ENCODE results near the gene KDM7A.

KDM7A gene

DNA sequence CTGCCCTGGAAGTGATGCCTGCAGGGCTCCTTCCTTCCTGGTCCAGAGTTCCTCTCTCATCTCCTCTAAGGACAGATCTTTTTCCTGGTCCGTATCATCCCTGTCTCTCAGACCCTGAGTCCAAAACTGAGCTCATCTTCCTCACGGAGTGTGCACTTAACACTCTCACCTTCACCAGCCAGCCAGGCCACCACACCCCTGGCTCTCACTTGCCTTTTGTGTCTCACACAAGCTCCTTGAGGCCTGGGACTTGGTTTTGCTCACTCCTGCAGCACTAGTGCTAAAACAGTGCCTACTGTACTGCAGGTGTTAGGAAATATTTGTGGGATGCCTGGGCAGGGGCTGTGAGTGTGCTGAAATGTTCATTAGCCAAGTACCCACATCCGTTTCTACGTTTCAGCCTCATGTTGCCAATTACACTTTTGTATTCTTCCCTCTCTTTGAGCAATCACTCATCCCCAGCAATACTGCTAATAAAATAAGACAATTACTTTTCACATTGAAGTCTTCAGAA lies 92.6 kb downstream of the KDM7A start:
- peaks cover 2% of the 10 kb centered on the region for H3K27me3 ChIP-seq (replicated peaks; ENCODE audit: control insufficient read depth, insufficient read depth, low read length)
- H3K4me3 ChIP-seq (replicated peaks; ENCODE audit: low read depth, low read length) = no peak overlapping the region
- TF ChIP-seq, protein P1, sequence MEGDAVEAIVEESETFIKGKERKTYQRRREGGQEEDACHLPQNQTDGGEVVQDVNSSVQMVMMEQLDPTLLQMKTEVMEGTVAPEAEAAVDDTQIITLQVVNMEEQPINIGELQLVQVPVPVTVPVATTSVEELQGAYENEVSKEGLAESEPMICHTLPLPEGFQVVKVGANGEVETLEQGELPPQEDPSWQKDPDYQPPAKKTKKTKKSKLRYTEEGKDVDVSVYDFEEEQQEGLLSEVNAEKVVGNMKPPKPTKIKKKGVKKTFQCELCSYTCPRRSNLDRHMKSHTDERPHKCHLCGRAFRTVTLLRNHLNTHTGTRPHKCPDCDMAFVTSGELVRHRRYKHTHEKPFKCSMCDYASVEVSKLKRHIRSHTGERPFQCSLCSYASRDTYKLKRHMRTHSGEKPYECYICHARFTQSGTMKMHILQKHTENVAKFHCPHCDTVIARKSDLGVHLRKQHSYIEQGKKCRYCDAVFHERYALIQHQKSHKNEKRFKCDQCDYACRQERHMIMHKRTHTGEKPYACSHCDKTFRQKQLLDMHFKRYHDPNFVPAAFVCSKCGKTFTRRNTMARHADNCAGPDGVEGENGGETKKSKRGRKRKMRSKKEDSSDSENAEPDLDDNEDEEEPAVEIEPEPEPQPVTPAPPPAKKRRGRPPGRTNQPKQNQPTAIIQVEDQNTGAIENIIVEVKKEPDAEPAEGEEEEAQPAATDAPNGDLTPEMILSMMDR (IDR thresholded peaks at IDR 0.05; ENCODE audit: insufficient read depth, low read length, poor library complexity, severe bottlenecking) = no peak
- DNase-seq (ENCODE audit: extremely low read depth, insufficient read length) = no peak
- H3K36me3 ChIP-seq (ENCODE audit: control insufficient read depth, insufficient read depth, low read length) = no peaks in the 10 kb centered on the region

DNA sequence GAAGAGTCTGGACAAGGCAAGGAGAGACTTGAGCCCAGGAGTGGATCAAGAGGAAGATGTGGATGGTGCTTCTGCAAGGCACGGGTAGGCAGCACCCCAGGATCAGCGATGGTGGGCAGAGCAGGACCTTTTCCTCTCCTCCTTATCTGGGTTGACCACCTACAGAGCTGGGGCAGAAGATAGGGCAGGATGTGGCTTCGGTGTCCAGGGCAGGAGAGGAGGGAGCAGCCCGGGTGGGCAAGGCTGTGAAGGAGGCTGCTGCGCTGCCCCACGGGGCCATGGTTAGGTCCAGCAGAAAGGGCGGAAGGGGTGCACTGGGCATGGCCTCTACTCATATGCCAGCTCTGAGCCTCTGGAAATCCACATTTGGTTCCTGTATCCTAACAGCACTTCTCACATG lies 94.0 kb downstream of the KDM7A start:
- Histone ChIP-seq H3K36me3 (ENCODE audit: control insufficient read depth, insufficient read depth, low read length) (no peaks in the 10 kb centered on the region), H3K4me3 (replicated peaks; ENCODE audit: low read depth, low read length) (no peak overlapping the region), H3K27me3 (replicated peaks; ENCODE audit: control insufficient read depth, insufficient read depth, low read length) (peaks cover 2% of the 10 kb centered on the region)
- TF ChIP-seq, protein P1 (IDR thresholded peaks at IDR 0.05; ENCODE audit: insufficient read depth, low read length, poor library complexity, severe bottlenecking) = no peak
- no peak for DNase-seq (ENCODE audit: extremely low read depth, insufficient read length)

DNA sequence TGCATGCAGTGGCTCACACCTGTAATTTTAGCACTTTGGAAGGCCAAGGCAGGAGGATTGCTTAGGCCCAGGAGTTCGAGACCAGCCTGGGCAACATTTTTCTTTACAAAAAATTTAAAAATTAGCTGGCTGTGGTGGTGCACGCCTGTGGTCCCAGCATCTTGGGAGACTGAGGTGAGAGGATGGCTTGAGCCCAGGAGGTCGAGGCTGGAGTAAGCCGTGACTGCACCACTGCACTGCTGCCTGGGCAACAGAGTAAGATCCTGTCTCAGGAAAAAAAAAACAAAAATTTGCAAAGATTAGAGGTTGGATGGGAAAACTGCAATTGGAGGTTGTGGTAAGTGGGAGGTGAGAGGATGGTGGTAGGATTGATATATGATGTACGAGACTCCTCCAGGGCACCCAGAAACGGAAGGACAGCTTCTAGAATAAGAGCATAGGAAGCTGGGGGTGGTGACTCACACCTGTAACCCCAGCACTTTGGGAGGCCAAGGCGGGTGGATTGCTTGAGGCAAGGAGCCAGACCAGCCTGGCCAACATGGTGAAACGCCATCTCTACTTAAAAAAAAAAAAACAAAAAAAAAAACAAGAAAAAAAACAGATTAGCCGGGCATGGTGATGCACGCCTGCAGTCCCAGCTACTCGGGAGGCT lies 94.9 kb downstream of the KDM7A start:
- no peaks in the 10 kb centered on the region for H3K36me3 ChIP-seq (ENCODE audit: control insufficient read depth, insufficient read depth, low read length)
- no peak overlapping the region for H3K4me3 ChIP-seq (replicated peaks; ENCODE audit: low read depth, low read length)
- TF ChIP-seq, protein P1 (IDR thresholded peaks at IDR 0.05; ENCODE audit: insufficient read depth, low read length, poor library complexity, severe bottlenecking) = no peak
- H3K27me3 ChIP-seq (replicated peaks; ENCODE audit: control insufficient read depth, insufficient read depth, low read length) = peaks cover 3% of the 10 kb centered on the region
- no peak for DNase-seq (ENCODE audit: extremely low read depth, insufficient read length)

DNA sequence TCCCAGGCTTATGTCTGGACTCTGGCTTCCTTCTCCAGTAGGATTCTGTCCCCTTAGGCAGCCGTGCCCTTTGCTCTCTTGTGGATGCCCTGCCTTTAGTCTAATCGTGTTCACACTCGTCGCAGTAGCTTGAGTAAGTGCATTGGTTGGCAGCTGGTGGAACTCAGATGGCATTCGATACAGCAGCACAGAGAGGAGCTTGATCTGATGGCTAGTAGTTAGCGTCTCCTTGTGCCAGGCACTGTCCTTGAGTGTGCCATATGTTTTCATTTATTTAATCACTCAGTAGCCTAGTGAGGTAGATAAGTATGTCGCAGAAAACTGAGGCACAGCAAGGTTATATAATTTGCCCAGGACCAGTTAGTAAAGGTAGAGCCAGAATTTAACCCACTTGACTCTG lies 95.9 kb downstream of the KDM7A start:
- TF ChIP-seq, protein P1 (IDR thresholded peaks at IDR 0.05; ENCODE audit: insufficient read depth, low read length, poor library complexity, severe bottlenecking) = no peak
- Histone ChIP-seq H3K36me3 (ENCODE audit: control insufficient read depth, insufficient read depth, low read length) (no peaks in the 10 kb centered on the region), H3K4me3 (replicated peaks; ENCODE audit: low read depth, low read length) (no peak overlapping the region), H3K27me3 (replicated peaks; ENCODE audit: control insufficient read depth, insufficient read depth, low read length) (peaks cover 5% of the 10 kb centered on the region)
- no peak for DNase-seq (ENCODE audit: extremely low read depth, insufficient read length)

DNA sequence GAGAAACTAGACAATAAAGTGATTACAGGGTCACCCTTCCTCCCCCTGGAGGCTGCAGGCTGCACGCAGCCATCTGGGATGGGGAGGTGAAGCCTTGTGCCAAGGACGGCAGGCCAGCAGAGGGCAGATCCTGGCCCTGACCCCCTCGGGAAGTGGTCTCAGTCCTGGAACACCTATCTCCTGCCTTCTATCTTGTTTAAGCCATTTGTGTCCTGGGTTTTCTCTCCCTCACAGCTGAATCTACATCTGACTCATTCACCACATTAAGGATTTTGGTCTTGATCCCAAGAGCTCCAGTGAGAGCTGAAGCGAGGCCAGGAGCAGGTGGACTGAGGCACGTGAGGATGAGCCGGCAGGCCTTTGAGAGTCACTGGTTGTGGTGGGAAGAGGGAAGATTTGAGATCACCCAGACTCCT lies 97.7 kb downstream of the KDM7A start:
- TF ChIP-seq, protein P1 (IDR thresholded peaks at IDR 0.05; ENCODE audit: insufficient read depth, low read length, poor library complexity, severe bottlenecking) = peak; percentile 13
- Histone ChIP-seq H3K27me3 (replicated peaks; ENCODE audit: control insufficient read depth, insufficient read depth, low read length) (peaks cover 5% of the 10 kb centered on the region), H3K36me3 (ENCODE audit: control insufficient read depth, insufficient read depth, low read length) (no peaks in the 10 kb centered on the region), H3K4me3 (replicated peaks; ENCODE audit: low read depth, low read length) (no peak overlapping the region)
- no peak for DNase-seq (ENCODE audit: extremely low read depth, insufficient read length)

All from GM06990 (cell line).